Stimulated activated CD4-positive, alpha-beta T cell treated with anti-CD3 and anti-CD28 coated beads, Interleukin-1b, Interleukin-23, amount 100 ng/mL, for 24 hours (primary cell): ENCODE measurements around the gene KCNK10.
A peak's percentile ranks its signal among the peaks of the same experiment; 100 is the strongest.

ENCODE experiments used
- DNase-seq, 4 experiments: peaks; one replicate each; pipeline ENCODE4 v3.0.0-alpha.2; 2020; ENCODE audit warnings: low read depth in 4 of 4, low spot score in 1 of 4

KCNK10 gene

GRCh38 chr14:88188745-88189416 is 134.2 kb downstream of the KCNK10 start:
- DNase-seq, result no peak

- no peak for DNase-seq
Observed at GRCh38 chr14:88185843-88186242, 137.2 kb downstream of the KCNK10 start.

GRCh38 chr14:88184956-88185355 is 138.1 kb downstream of the KCNK10 start:
- DNase-seq, result no peak

- no peak for DNase-seq
Observed at GRCh38 chr14:88181072-88181471, 142.0 kb downstream of the KCNK10 start.

GRCh38 chr14:88179716-88180115 is 143.4 kb downstream of the KCNK10 start:
- no peak for DNase-seq

GRCh38 chr14:88170333-88170732 is 152.7 kb downstream of the KCNK10 start:
- DNase-seq, result no peak

- DNase-seq, result peak; percentile 3 to 30 (median 28)
Observed at GRCh38 chr14:88168498-88169165, 154.4 kb downstream of the KCNK10 start.

- DNase-seq, result no peak
Observed at GRCh38 chr14:88168025-88168424, 155.0 kb downstream of the KCNK10 start.

- DNase-seq, result no peak
Observed at GRCh38 chr14:88166616-88167015, 156.5 kb downstream of the KCNK10 start.

- DNase-seq, result no peak
Observed at GRCh38 chr14:88164906-88165534, 158.0 kb downstream of the KCNK10 start.

- DNase-seq, result no peak
Observed at GRCh38 chr14:88163731-88164255, 159.3 kb downstream of the KCNK10 start.

- no peak for DNase-seq
Observed at GRCh38 chr14:88156127-88156526, 166.9 kb downstream of the KCNK10 start.

- no peak for DNase-seq
Observed at GRCh38 chr14:88154926-88155325, 168.1 kb downstream of the KCNK10 start.

GRCh38 chr14:88154321-88154720 is 168.7 kb downstream of the KCNK10 start:
- DNase-seq, result no peak

- DNase-seq, result no peak
Observed at GRCh38 chr14:88146881-88147649, 176.0 kb downstream of the KCNK10 start.

GRCh38 chr14:88143810-88144209 is 179.3 kb downstream of the KCNK10 start:
- no peak for DNase-seq

GRCh38 chr14:88142997-88143396 is 180.1 kb downstream of the KCNK10 start:
- DNase-seq, result no peak

- DNase-seq, result no peak
Observed at GRCh38 chr14:88140874-88141273, 182.2 kb downstream of the KCNK10 start.

GRCh38 chr14:88137327-88137726 is 185.7 kb downstream of the KCNK10 start:
- DNase-seq, result no peak
